ENCODE data around the gene ZSCAN5B.

ZSCAN5B gene

GRCh38 chr19:56145698-56146097 is 51.9 kb downstream of the ZSCAN5B start:
- no peak for DNase-seq (ENCODE audit: low spot score)

- no peak for DNase-seq (ENCODE audit: low spot score)
These were observed 52.8 kb downstream of the ZSCAN5B start for GRCh38 chr19:56144831-56145230.

- no peak for DNase-seq (ENCODE audit: low spot score)
These were observed 53.2 kb downstream of the ZSCAN5B start for GRCh38 chr19:56144376-56144775.

GRCh38 chr19:56142897-56143434 is 54.6 kb downstream of the ZSCAN5B start:
- DNase-seq (ENCODE audit: low spot score) = no peak

GRCh38 chr19:56142087-56142787 is 55.3 kb downstream of the ZSCAN5B start:
- no peak for DNase-seq (ENCODE audit: low spot score)

GRCh38 chr19:56141417-56141993 is 56.1 kb downstream of the ZSCAN5B start:
- no peak for DNase-seq (ENCODE audit: low spot score)

GRCh38 chr19:56140583-56141416 is 56.8 kb downstream of the ZSCAN5B start, which contains the start of gene ZNF444:
Gene ZNF444, plus strand, starts transcription at chr19:56141287. Its CDS starts 5,625 bp downstream, at chr19:56146912.
- DNase-seq (ENCODE audit: low spot score) = peak; percentile 100

- no peak for DNase-seq (ENCODE audit: low spot score)
These were observed 57.6 kb downstream of the ZSCAN5B start for GRCh38 chr19:56139847-56140582.
